SH-SY5Y (cell line): ENCODE results near the gene BAZ2B.

Experiments
- GATA2 ChIP-seq: IDR thresholded peaks from 2 replicates; pipeline ENCODE4 v1.6.1; 2011; ENCODE audit warnings: mild to moderate bottlenecking, low read depth, low read length
- GATA3 ChIP-seq: IDR thresholded peaks from 2 replicates; pipeline ENCODE4 v1.6.1; 2011; ENCODE audit warnings: low read depth, mild to moderate bottlenecking, low read length, moderate library complexity

The BAZ2B gene

GRCh38 chr2:159564081-159564480, 52.3 kb downstream of the BAZ2B start:
- TF ChIP-seq GATA2 (no peak), GATA3 (no peak)

- TF ChIP-seq GATA2 (no peak), GATA3 (no peak)
Observed at GRCh38 chr2:159562248-159562647, 54.1 kb downstream of the BAZ2B start.

- TF ChIP-seq GATA2: no peak
- no peak for TF ChIP-seq GATA3
Observed at GRCh38 chr2:159561786-159562185, 54.6 kb downstream of the BAZ2B start.

GRCh38 chr2:159561242-159561641, 55.1 kb downstream of the BAZ2B start:
- TF ChIP-seq GATA3 (no peak), GATA2 (no peak)

- no peak for TF ChIP-seq GATA3
- TF ChIP-seq GATA2: no peak
Observed at GRCh38 chr2:159559034-159559433, 57.3 kb downstream of the BAZ2B start.

- TF ChIP-seq GATA2 (no peak), GATA3 (no peak)
Observed at GRCh38 chr2:159558479-159558878, 57.9 kb downstream of the BAZ2B start.

- no peak for TF ChIP-seq GATA3
- no peak for TF ChIP-seq GATA2
Observed at GRCh38 chr2:159557437-159558034, 58.8 kb downstream of the BAZ2B start.

- TF ChIP-seq GATA3 (no peak), GATA2 (no peak)
Observed at GRCh38 chr2:159555651-159556392, 60.5 kb downstream of the BAZ2B start.

GRCh38 chr2:159553727-159554126, 62.6 kb downstream of the BAZ2B start:
- TF ChIP-seq GATA3: no peak
- no peak for TF ChIP-seq GATA2

- TF ChIP-seq GATA3: no peak
- no peak for TF ChIP-seq GATA2
Observed at GRCh38 chr2:159551806-159552205, 64.5 kb downstream of the BAZ2B start.

GRCh38 chr2:159550231-159550630, 66.1 kb downstream of the BAZ2B start:
- TF ChIP-seq GATA2 (no peak), GATA3 (no peak)

- no peak for TF ChIP-seq GATA3
- TF ChIP-seq GATA2: no peak
Observed at GRCh38 chr2:159549234-159549633, 67.1 kb downstream of the BAZ2B start.

GRCh38 chr2:159546716-159547430, 69.5 kb downstream of the BAZ2B start:
- TF ChIP-seq GATA2: no peak

GRCh38 chr2:159546039-159546438, 70.3 kb downstream of the BAZ2B start:
- TF ChIP-seq GATA3: no peak
- no peak for TF ChIP-seq GATA2

- TF ChIP-seq GATA2 (no peak), GATA3 (no peak)
Observed at GRCh38 chr2:159545085-159545484, 71.3 kb downstream of the BAZ2B start.

GRCh38 chr2:159542101-159542500, 74.2 kb downstream of the BAZ2B start:
- TF ChIP-seq GATA2: no peak
- no peak for TF ChIP-seq GATA3
